ENCODE results near the gene PAK6. TPM values are rescaled to one million over a fixed set of nuclear protein-coding genes. Genes with fewer than 3 reads are reported as not detected.

Gene PAK6
- total RNA-seq, 1 experiment from 2014 or later: 13.0 TPM

DNA sequence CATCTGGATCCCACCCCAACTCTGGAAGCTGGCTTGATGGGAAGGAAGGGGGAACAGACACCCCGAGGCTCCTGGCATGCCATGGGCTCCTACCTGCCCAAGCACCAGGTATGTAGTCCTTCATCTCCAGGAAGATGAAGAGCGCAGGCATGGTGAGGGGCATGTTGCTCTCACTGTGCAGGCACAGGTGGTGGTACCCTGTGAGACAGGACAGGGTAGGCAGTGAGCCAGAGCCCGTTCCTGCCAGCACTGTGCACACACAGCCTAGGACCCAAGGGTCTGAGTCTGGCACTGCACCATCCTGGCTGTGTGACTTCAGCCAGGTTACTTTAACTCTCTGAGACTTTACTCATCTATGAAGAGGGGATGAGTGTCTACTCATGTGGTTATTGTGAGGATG is 53.4 kb downstream of the PAK6 start:
- DNase-seq (ENCODE audit: low read depth): no peak

DNA sequence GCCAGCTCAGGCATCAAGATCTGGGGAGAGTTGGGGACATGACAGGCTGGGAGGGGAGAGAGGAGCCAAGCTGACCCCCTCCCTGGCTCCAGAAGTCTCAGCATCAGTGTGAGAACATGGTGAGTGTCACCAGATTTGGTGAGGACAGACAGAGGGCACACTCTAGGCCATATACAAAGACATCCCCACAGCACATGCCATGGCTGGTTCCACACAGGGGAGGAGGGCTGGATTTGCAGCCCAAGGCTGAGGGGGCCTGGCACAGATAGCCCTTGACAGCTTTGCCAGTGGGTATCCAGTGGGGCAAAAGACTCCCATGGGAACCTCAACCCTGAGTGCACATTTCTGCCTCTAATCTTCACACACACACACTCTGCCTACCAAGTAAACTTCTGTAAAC is 54.1 kb downstream of the PAK6 start:
- no peak for DNase-seq (ENCODE audit: low read depth)

DNA sequence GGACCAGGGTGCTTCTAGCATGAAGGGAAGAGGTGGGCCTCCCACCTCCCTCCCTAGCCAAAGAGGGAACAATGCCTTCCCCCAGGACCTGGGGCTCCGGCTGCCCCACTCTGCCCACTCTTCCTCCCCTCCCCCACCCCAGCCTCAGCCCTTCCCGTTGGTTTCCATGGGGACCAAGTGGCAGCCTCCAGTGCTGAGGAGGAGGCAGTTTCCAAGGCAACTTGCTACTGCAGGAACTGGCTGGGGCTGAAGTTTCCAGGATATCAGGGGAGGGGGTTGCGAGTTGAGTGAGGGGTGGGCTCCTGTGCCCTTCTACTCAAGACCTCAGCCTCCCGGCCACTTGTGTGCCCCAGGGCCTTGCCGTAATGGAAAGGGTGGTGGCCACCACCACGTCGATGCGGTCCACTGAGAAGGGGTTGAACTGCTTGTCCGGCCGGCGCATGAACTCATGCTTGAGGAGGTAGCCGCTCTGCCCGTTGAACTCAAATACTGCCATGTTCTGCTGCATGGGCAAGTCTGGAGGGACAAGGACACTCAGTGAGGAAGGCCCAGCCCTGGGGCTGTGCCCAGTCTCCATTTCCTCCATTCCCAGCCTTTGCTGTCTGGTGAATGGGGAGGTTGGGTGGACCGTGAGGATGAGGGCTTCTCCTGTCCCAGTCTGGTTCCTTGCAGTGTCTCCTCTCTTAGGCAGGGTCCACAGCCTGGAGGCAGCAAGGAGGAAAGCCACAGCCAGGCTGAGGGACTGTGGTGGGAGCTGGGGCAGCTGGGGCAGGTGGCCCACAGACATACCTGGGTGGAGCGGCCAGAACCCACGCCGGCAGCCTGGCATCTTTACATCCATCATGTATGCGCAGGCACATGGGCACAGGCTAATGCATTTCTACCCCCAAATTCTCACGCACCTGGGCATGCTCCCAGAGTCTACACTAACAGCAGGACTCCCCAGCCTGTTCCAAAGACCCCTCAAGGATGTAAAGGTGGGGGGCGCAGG is 55.3 kb downstream of the PAK6 start:
- no peak for DNase-seq (ENCODE audit: low read depth)

DNA sequence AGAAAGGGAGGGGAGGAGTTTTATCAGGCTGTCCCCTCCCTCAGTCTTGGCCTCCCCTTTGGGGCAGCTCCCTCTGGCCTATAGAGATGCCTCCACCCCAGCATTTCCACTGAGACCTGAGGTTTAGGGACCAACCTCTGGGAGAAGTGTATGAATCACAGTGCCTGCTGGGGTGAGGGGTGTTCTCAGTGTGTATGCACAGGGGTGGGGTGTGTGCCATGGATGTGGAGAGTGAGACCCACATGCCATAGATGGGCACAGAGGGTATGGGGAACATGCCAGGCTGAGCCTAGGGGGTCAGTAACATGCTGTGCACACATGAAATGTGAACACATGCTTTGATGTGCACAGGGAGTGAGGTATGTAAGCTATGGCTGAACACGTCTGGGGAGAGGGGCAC is 56.4 kb downstream of the PAK6 start:
- DNase-seq (ENCODE audit: low read depth): no peak

DNA sequence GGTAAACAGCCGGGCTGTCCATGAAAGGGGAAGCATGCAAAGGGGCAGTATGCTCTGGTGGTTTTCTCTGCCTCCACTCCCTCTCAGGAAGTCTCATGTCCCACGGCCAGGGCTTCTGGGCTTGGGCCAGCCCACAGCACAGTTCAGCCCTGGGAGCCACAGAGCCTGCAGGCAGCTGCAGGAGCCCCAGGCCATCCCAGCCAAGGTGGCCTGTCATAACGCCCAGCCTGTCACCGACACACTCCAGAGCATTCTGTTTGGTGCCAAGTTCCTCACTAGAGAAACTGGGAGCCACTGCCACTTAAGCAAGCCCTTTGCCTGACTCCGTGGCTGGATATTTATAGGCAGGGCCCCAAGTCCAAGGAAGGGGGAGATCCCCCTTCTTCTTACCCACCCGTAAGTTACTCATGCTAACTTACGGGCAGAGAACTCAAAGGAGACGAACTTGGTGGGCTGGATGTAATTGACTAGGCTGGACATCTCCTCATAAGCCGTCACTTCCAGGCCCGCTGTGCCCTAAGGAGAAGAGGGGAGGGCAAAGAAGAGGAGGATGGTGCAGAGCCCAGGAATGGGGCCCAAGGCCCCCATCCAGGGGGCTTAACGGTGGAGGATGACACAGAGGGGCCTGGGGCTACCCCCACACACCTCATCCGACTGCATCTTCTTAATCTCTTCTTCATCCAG is 57.2 kb downstream of the PAK6 start:
- DNase-seq (ENCODE audit: low read depth): no peak

DNA sequence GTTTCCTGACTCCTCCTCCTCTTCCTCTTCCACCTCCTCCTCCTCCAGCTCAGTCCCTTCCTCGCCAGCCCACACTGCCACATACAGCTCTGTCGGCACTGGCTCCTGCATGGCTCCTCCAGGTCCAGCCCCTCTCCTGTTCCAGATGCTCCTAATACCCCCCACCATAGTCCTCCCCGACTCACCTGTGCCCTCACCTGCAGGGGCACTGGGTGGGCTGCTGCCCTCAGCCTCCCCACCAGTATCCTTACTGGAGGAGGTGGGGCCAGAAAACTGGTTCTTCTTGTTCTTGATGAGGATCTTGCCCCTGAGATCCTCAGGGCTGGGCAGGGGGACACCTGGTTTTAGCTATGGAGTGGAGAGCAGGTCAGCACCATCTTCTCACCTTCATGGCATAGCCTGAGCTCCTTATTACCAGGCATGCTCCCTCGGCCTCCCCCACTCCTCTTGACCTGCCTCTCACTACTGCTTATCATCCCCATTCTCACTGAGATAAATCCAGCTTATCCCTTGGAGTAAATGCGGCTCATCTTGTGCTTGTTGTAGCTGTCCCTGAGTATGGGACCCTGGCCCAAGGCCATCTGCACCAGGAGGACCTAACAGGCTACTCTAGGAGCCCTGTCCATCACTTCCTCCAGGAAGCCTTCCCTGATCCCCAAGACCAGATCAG is 57.8 kb downstream of the PAK6 start:
- no peak for DNase-seq (ENCODE audit: low read depth)

DNA sequence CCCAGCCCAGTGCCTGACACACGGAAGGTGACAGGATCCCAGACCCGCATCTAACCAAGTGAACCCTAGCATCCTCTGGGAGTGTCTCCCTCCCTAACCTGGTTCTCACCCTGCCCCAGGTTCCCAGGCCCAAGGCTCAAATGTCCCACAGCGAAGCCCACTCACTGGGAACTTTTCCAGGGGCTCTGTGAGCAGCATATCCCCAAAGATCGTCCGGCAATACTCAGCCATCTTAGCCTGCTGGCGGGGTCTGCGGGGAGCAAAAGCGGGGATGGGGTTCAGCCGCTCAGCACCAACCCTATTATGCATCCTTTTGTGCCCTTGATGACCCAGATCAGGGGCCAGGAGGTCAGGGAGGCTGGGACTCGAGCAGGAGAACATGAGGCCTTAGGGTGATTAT is 58.5 kb downstream of the PAK6 start:
- DNase-seq (ENCODE audit: low read depth): no peak

DNA sequence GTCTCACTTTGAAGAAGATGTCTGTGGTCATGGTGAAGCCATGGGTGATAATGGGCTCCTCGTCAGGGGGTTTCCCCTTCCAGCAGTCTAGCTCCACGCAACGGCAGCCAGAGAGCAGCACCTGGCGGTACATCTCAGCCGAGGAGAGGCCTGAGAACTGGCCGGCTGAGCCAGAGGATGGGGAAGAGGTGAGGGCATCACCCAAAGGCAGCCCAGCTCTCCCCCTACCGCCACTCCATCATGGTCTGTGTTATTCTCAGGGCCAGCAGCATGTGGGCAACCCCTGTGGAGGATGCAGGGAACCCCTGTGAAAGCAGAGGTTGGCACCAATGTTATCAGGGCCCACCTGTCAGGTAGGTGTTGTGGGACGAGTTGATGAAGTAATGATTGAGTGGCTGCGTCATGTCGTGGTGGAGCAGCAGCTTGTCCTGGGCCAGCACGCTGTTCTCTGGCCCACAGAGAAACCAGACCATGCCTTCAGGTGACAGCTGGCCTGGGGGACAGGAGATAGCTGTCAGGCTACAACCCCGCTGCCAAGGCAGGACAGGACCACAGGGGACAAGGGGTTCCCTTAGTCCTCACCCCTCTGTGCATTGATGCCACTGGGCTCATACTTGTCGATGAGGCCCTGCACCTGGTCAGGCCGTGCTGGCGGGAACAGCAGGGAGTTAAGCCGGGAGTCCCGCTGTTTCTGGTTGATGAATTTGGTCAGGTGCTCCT is 59.5 kb downstream of the PAK6 start:
- DNase-seq (ENCODE audit: low read depth): no peak

DNA sequence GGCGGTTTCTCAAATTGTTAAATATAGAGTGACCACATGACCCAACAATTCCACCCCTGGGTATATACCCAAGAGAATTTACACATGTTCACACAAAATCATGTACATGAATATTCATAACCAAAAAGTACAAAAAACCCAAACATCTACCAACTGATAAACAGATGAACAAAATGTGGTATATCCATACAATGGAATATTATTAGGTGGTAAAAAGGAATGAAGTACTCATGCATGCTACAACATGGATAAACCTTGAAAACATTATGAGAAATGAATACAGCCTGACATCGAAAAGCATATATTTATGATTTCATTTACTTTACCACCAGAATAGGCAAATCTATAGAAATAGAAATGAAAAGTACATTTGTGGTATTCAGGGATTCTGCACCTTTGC is 61.5 kb downstream of the PAK6 start:
- DNase-seq (ENCODE audit: low read depth): no peak

DNA sequence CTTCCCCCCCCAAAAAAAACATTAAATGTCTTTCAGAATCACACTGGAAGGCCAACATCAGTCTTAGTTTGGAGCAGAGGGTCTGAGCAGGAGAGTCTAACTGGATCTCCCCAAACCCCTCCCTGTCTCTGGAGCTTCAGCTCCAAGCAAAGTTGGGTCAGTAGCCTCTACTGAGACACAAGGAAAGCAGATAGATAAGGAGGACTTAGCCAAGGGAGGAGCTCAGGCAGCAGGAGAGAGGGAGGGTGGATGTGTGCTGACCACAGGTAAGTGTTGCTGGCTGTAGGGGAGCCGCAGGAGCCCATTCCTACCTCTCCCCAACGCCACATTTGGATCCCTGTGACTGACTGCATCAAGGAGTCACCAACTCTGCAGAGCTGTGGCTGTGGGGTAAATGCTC is 61.9 kb downstream of the PAK6 start:
- DNase-seq (ENCODE audit: low read depth): no peak

DNA sequence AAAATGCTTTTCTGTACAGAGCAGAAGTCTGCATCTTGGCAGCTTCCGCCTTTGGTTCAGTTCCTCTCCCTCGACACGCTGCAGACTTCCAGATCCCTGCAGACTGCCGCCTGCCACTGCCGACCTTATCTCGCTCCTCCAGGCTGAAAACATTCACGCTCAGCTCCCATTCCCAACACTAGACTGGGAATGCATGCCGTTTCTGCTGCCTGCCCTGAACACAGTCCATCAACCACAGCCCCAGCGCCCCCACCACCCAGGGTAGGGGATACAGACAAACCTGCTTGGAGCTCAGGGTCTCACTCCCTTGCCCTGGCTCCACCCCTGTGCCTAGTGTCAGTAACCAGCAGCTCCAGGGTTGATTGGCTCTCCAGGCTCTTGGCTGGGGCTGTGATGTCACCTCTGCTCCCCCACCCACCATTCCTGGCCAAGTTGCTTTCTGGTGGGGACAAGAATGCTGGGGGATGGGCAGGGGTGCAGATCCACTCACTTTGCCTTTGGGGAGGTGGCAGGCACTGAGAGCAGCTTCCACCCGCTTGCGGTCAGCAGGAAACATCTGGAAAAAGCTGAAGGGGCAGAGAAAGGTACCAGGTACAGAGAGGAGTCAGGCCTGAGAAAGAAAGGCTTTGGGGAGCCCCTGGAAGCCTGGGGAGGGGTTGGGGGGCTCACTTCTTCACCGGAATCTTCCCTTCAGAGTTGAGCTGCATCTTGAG is 62.8 kb downstream of the PAK6 start:
- no peak for DNase-seq (ENCODE audit: low read depth)

DNA sequence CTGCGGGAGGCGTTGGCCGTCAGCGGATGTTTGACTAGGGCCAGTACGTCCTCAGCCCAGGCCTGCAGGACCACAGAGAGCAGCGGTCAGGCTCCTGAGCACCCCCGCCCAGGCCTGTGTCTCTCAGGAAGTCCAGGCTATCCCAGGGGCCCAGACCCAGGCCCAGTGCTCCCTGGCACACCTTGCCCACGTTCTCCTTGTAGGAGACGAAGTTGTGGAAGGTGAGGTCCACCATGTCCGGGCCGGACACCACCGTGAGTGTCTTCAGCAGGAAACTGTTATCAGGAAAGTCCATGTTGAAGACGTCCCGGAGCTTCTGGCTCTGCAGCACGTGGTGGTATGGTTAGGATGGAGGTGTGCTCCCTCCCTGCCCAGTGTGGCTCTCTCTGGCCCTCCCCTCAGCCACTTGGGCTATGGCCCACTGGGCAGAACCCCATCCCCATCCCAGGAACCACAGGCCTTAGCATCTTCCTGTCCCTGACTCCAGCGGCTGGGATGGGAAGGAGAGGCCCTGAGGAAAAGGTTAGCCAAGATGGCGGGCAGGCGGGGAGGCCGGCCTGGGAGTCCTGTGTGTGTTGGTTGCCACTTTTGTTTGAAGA is 63.5 kb downstream of the PAK6 start:
- DNase-seq (ENCODE audit: low read depth): no peak

DNA sequence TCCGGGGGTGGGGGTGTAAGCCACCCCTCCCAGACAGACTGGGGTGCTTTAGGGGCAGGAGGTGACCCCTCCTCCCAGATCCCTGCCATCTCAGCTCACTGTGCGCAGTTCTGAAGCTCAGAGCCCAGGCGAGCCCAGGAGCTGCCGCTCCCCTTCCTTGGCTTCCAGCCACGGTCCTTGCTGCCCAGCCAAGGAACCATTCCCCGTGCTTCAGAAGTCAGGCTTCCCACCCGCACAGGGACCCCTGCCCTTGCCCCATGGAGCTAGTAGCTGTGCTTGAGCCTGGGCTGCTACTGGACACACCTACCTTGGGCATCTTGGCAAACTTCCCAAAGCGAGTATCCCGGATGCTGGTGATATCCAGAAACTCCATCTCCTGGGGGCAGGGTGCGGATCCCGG is 64.1 kb downstream of the PAK6 start:
- DNase-seq (ENCODE audit: low read depth): no peak

DNA sequence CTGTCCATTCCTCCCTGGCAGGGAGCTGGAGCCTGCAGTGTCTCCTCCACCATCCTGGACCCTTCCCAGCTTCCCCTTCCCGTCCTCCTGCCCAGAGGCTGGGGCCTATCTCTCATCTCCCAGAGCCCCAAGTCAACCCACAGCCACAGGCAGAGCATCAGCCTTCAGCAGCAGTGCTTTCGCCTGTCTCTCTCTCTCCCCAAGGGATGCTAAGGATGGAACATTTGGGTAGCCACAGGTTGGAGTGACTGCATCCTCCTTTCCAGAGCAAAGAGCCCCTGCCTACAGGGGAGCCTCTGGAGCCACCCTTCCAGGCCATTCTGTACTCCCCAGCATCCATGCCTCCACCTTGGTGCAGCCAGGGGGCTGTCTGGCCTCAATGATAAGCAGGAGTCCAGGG is 64.7 kb downstream of the PAK6 start:
- DNase-seq (ENCODE audit: low read depth): no peak

DNA sequence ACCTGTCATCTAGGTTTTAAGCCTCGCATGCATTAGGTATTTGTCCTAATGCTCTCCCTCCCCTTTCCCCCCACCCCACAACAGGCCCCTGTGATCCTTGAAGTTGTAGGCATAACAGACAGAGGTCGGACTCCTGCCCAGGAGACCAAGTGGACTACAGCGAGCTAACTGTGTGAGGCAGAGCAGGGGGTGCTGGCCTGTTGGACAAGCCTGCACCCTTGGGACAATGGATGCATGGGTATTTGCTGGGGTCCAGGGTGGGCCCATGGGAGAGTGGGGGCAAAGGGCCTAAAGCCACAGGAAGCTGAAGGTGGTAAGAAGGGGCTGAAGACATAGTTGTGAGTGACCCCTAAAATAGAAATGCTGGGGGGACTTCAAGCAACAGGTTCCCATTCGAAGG is 66.4 kb downstream of the PAK6 start:
- DNase-seq (ENCODE audit: low read depth): no peak

DNA sequence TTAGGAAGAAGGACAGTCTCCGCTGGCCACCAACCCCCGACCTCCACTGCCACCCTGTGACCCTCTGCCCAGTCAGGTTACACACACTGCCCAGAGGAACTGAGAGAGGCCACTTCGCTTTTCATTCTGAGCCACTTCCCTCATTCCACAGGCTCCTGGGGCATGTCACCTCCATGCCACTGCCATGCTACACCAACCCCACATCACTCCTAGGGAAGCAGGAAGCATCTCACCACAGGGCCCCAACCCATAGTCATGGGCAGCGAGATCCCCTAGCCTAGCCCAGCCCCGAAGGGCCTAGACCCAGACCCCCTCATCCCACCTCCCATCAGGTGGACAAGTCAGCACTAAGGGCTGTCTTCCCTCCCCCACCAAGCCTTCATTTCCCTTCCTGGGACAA is 67.5 kb downstream of the PAK6 start:
- DNase-seq (ENCODE audit: low read depth): no peak

DNA sequence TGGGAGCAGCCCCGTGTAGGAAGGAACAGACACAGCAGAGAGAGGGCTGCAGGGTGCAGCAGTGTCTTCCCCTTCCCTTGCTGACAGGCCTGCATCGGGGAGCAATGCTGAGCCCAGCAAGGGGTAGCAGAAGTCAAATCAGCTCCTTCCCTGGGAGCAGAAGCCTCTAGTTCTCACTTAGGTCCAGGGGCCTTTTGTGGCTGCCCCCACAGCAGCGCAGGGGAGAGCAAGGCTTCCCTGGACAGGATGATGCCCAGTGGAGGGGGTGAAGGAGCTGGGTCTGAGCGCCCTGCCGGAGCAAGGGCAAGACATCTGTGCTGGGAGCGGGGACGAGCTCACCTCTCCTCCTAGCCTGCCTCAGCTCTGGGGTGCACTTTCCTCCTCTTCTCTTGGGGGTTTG is 68.0 kb downstream of the PAK6 start:
- DNase-seq (ENCODE audit: low read depth): no peak

DNA sequence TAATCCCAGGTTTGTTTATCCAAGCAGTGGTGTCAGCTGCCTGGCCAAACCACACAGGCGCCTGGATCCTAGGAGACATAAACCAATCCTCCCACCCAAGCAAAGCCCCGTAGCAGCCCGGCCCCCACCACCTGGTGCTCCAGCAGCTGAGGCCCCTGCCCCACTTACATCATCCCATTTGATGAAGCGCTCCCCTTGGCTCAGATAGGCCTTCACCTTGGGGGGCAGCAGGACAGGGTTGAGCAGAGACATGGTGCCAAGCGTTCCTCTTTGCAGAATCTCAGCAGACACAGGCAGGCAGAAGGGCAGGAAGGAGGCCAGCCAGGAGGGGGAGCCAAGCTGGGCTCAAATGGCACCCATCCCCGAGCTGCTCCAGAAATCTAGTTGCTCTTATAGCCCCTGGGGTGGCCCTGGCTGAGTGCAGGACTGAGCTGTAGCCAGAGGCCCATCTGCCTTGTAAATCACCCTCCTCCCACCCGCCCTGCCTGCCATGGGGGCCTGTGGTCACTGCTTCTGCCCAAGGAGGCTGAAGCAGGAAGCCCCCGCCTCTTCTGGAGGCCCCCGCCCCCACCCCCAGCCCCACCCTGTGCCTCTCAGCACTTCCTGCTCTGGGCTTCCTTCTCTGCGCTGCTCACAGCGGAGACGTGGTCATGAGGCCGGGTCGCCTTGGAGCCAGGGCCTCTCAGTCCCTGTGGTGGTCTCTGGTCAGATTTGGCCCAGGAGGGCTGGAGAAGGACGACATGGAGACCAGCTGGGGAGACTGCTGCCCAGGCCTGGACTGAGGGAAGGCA is 68.8 kb downstream of the PAK6 start, which contains the start of gene PLCB2:
TSS of gene PLCB2 (minus strand) at position 515 of the 791 bp plus-strand sequence. CDS start at position 252, 263 bp downstream.
- peak; percentile 22 for DNase-seq (ENCODE audit: low read depth)

DNA sequence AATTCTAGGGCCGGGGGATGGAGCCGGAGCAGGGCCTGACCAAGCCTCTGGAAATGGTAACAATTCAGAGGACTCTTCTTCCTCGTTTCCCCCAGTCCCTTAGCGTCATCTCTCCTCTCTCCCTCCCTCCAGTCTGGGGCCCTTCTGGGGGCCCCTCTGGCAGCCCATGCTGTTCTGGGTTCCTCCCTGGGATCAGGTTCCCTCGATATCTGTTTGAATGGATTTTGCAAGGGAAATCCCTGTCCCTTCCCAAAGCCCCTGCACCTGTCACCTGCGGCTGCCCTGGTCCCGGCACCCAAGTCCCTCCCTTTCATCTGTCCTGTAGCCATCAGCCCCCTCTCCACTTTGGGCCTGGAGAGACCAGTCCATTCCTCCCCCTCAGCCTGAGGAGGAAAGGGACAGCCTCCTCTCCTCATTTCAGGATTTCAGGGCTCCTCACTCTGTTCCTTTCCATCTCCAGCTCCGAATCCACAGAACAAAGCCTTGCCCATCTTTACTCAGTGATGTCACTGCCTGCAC is 70.5 kb downstream of the PAK6 start:
- DNase-seq (ENCODE audit: low read depth): no peak

Measured in M059J (cell line).